Measurements from ENCODE around the gene KLHL29.

DNA sequence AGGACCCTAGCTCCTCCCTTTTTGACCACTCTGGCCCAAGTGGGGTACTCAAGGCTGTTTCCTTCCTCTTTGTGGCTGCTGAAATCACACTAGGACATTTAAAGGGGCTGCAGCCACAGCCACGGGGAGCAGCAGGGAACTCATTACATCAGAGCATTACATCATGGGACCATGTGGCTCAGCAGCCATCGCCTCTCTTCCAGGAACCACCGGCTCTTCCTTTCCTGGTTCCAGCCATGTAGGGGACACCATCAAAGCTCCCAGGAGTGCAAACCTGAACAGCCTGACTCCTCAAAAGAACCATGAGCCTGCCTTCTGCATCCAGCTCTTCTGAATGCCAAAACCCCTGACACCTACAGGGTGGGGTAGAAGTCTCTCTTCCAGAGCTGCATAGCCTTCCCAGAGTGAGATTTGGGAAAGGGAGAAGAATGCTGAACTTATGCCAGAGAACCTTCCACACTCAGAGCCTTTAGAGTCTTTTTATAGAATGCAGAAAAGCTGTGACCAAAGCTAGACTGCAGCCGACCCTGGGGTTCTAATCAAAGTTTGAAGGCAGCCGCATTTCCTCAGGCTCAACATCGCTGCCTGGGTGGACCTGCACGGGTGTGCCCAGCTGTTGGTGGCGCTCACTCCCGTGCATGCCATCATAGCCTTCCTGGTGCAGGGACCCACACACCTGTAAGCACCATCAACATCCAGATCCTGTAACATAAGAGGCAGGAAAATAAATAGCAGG is 121.7 kb downstream of the KLHL29 start:
- TF ChIP-seq, protein P1, sequence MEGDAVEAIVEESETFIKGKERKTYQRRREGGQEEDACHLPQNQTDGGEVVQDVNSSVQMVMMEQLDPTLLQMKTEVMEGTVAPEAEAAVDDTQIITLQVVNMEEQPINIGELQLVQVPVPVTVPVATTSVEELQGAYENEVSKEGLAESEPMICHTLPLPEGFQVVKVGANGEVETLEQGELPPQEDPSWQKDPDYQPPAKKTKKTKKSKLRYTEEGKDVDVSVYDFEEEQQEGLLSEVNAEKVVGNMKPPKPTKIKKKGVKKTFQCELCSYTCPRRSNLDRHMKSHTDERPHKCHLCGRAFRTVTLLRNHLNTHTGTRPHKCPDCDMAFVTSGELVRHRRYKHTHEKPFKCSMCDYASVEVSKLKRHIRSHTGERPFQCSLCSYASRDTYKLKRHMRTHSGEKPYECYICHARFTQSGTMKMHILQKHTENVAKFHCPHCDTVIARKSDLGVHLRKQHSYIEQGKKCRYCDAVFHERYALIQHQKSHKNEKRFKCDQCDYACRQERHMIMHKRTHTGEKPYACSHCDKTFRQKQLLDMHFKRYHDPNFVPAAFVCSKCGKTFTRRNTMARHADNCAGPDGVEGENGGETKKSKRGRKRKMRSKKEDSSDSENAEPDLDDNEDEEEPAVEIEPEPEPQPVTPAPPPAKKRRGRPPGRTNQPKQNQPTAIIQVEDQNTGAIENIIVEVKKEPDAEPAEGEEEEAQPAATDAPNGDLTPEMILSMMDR (IDR thresholded peaks at IDR 0.05; ENCODE audit: insufficient read depth, low read depth, low read length) = no peak
- no peak for TF ChIP-seq EZH2 (IDR thresholded peaks at IDR 0.05; ENCODE audit: insufficient read depth, low read length)
